Right atrium auricular region (tissue), 2 donors: ENCODE measurements around the gene UQCC2. TPM values are rescaled to one million over a fixed set of nuclear protein-coding genes. Genes with fewer than 3 reads are reported as not detected.
A peak's percentile ranks its signal among the peaks of the same experiment; 100 is the strongest.

Experiments used
- DNase-seq: peaks from one replicate; pipeline ENCODE4 v3.0.0-alpha.2; 2019; ENCODE audit warnings: low spot score
- H3K27ac ChIP-seq, 2 donors: fragments of 200-600 bp; sonication (generic); 1 replicate in 1 of 2; 2 replicates in 1 of 2; pipeline ENCODE4 v1.5.1; 2016 to 2019
- H3K27me3 ChIP-seq, 2 donors: fragments of 200-600 bp; sonication (generic); one replicate each; pipeline versions ENCODE4 v1.5.1 to v1.6.0; 2017 to 2019
- H3K36me3 ChIP-seq: fragments of 200-600 bp; sonication (generic); one replicate; pipeline ENCODE4 v1.5.1; 2016
- H3K4me1 ChIP-seq, 2 donors: fragments of 200-600 bp; sonication (generic); one replicate each; pipeline versions ENCODE4 v1.5.1 to v1.6.0; 2017 to 2019
- H3K4me3 ChIP-seq, 2 donors: fragments of 200-600 bp; sonication (generic); 1 replicate in 1 of 2; 2 replicates in 1 of 2; pipeline ENCODE4 v1.5.1; 2017 to 2019; ENCODE audit warnings: mild to moderate bottlenecking in 1 of 2, moderate library complexity in 1 of 2
- H3K9me3 ChIP-seq, 2 donors: fragments of 200-600 bp; sonication (generic); one replicate each; pipeline ENCODE4 v1.5.1; 2019
- total RNA-seq, 2 donors: library from RNA; depleted of rRNA; stranded (reverse); fragments of >200 nt; gene quantifications; one replicate each; pipeline ENCODE4 v1.1.0, GENCODE V29; 2016
- TF ChIP-seq, protein P1 (sequence below), 2 donors: fragments of 200-600 bp; sonication (generic); IDR thresholded peaks; one replicate each; pipeline ENCODE4 v1.5.1; 2019; ENCODE audit warnings: antibody characterized with exemption in 2 of 2

UQCC2 gene
- total RNA-seq, 2 donors from 2014 or later, result 69.1 to 143 TPM

DNA sequence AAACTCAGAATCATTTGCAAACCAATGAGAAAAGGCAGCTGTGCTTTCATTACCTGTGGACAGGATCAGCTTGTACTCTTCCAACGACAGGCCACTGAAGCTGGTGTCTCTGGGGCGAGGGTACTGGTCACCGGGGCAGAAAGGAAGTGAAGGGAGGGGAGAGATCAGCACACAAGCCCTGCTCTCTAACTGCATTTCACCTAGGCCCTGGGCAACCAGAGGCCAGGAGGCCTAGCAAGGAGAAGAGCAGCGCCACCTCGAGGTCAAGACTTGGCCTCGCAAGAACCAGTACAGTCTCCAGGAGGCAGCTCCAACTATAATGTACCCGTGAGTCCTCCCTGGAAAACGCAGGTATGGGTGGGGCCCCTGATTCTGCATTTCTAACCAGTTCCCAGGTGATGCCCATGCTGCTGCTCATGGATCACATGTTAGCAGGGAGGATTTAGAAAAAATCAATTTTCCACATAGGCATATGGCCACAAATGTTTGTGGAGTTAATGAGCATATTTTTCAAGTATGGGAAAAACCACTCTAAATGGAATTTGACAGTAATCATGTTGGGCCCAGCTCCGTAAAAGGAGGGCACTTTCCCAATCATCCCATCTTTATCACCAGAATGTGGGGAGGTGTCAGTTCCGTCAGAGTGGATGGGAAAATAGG is 11.0 kb downstream of the UQCC2 start:
- H3K27me3 ChIP-seq, result no peaks in the 10 kb centered on the region
- no peak overlapping the region for H3K4me3 ChIP-seq
- peak overlapping the region in 1 of 2 donors; percentile 7 for H3K27ac ChIP-seq
- DNase-seq, result peak; percentile 69
- H3K9me3 ChIP-seq, result no peaks in the 10 kb centered on the region
- peaks cover 35% of the 10 kb centered on the region for H3K36me3 ChIP-seq
- H3K4me1 ChIP-seq, result peaks cover 0 to 48% of the 10 kb centered on the region in 2 donors
- TF ChIP-seq, protein P1, sequence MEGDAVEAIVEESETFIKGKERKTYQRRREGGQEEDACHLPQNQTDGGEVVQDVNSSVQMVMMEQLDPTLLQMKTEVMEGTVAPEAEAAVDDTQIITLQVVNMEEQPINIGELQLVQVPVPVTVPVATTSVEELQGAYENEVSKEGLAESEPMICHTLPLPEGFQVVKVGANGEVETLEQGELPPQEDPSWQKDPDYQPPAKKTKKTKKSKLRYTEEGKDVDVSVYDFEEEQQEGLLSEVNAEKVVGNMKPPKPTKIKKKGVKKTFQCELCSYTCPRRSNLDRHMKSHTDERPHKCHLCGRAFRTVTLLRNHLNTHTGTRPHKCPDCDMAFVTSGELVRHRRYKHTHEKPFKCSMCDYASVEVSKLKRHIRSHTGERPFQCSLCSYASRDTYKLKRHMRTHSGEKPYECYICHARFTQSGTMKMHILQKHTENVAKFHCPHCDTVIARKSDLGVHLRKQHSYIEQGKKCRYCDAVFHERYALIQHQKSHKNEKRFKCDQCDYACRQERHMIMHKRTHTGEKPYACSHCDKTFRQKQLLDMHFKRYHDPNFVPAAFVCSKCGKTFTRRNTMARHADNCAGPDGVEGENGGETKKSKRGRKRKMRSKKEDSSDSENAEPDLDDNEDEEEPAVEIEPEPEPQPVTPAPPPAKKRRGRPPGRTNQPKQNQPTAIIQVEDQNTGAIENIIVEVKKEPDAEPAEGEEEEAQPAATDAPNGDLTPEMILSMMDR (IDR thresholded peaks at IDR 0.05), result peak; percentile 60 to 73

DNA sequence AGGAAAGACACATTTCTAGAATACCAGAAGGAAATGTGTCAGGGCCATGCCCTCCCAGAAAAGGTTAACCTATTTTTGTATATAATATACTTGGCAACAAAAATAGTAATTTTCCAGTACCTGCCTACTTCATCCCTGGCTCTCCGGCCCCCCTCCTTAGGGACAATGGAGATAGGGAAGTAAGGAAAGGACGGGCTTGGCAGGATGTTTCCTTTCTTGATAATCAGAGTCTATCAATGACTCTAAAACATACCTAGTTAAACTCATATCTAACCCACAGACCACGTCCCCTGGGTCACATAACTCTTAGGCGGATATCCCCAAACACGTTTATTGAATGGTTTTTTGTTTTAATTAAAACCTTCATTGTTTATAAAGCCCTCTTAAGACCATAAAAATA is 11.8 kb downstream of the UQCC2 start:
- TF ChIP-seq, protein P1 (IDR thresholded peaks at IDR 0.05), result no peak
- Histone ChIP-seq H3K4me1 (peaks cover 0 to 56% of the 10 kb centered on the region in 2 donors), H3K27me3 (no peaks in the 10 kb centered on the region), H3K27ac (no peak overlapping the region), H3K4me3 (no peak overlapping the region), H3K9me3 (no peaks in the 10 kb centered on the region), H3K36me3 (peaks cover 42% of the 10 kb centered on the region)
- DNase-seq, result no peak

DNA sequence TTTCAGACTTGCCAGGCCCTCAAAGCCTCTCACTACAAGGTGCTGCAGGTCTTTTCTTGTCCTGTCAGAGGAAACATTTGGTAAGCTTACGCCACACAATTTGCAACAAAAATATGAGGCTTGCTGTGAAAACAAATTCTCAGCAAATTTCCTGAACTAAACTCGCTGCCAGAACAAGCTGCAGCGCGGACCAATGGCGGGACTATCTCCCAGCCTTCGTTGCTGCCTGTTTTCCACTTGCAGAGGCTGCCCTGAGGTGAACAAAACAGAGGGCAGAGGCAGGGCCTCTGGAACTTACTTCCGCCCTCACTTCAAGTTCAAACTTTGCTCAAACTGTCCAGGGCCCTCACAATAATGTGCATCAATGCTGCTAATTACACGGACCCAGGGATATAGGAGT is 12.4 kb downstream of the UQCC2 start:
- Histone ChIP-seq H3K27me3 (no peaks in the 10 kb centered on the region), H3K9me3 (no peaks in the 10 kb centered on the region), H3K4me1 (peaks cover 0 to 62% of the 10 kb centered on the region in 2 donors), H3K27ac (no peak overlapping the region), H3K4me3 (no peak overlapping the region), H3K36me3 (peaks cover 42% of the 10 kb centered on the region)
- no peak for DNase-seq
- TF ChIP-seq, protein P1 (IDR thresholded peaks at IDR 0.05), result no peak

DNA sequence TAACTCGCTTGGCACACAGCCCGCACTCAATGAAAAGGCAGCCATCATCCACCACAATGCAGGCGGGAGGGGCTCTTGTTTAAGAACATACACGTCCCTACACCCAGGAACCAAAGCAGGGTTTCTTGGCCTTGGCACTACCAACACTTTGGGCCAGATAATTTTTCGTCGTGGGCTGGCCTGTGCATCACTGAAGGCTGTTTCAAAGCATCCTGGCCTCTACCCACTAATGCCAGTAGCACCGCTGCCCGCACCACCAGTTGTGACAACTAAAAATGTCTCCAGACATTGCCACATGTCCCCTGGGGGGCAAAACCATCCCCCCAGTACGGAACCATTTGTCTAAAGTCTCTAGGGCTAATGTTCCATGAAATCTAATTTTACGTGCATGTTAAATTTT is 13.0 kb downstream of the UQCC2 start:
- Histone ChIP-seq H3K4me3 (no peak overlapping the region), H3K36me3 (peaks cover 42% of the 10 kb centered on the region), H3K4me1 (peaks cover 0 to 68% of the 10 kb centered on the region in 2 donors), H3K9me3 (no peaks in the 10 kb centered on the region), H3K27ac (no peak overlapping the region), H3K27me3 (no peaks in the 10 kb centered on the region)
- no peak for DNase-seq
- TF ChIP-seq, protein P1 (IDR thresholded peaks at IDR 0.05), result no peak

DNA sequence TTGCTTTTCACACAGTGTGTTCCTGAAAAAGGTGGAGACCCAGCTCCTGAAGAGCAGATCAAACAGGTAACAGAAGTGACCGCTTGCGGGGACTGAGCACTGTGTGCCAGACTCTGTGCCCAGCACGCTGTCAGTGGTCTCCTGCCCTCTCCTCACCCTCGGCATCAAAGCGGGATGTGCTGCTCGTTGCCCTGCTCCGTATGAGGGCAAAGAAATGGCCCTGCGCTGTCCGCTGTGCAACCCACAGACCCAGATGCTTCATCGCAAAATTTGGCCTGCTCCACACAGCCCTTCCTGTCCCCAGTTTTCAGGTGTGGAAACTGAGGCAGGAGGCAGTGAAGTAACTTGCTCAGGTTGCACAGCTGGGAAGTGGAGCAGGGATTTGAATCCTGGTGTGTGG is 13.7 kb downstream of the UQCC2 start:
- H3K9me3 ChIP-seq, result no peaks in the 10 kb centered on the region
- no peak overlapping the region for H3K4me3 ChIP-seq
- H3K27me3 ChIP-seq, result no peaks in the 10 kb centered on the region
- peaks cover 0 to 75% of the 10 kb centered on the region in 2 donors for H3K4me1 ChIP-seq
- DNase-seq, result no peak
- H3K36me3 ChIP-seq, result peaks cover 42% of the 10 kb centered on the region
- TF ChIP-seq, protein P1 (IDR thresholded peaks at IDR 0.05), result no peak
- H3K27ac ChIP-seq, result peak overlapping the region; percentile 85 to 87
